GM19467 (cell line): ENCODE measurements around the gene DDX25.
A peak's percentile ranks its signal among the peaks of the same experiment; 100 is the strongest.
"Not testable (repeated sequence)": the region's sequence is repeated elsewhere in the genome, so short reads cannot be mapped to it uniquely, and the experiment has no call there.

Experiments used
- ATAC-seq: cut with Tn5 transposase; IDR thresholded peaks from one replicate; pipeline ENCODE4 v1.9.1; 2021; ENCODE audit warnings: mild to moderate bottlenecking, moderate library complexity; ENCODE audit not compliant: unreplicated experiment

Gene DDX25

GRCh38 chr11:125903711-125904659, at the start of gene DDX25:
TSS of gene DDX25 (plus strand) at chr11:125904508. CDS start at chr11:125904518, 10 bp downstream.
- ATAC-seq, result no peak

DNA sequence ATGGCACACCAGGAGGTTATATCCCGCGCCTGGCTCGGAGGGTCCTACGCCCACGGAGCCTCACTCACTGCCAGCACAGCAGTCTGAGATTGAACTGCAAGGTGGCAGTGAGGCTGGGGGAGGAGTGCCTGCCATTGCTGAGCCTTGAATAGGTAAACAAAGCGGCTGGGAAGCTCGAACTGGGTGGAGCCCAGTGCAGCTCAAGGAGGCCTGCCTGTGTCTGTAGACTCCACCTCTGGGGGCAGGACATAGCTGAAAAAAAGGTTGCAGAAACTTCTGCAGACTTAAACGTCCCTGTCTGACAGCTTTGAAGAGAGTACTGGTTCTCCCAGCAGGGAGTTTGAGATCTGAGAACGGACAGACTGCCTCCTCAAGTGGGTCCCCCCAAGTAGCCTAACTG, 46.6 kb upstream of the DDX25 start:
- not testable (repeated sequence) for ATAC-seq

- not testable (repeated sequence) for ATAC-seq
Observed at GRCh38 chr11:125862786-125863185, 41.5 kb upstream of the DDX25 start.

DNA sequence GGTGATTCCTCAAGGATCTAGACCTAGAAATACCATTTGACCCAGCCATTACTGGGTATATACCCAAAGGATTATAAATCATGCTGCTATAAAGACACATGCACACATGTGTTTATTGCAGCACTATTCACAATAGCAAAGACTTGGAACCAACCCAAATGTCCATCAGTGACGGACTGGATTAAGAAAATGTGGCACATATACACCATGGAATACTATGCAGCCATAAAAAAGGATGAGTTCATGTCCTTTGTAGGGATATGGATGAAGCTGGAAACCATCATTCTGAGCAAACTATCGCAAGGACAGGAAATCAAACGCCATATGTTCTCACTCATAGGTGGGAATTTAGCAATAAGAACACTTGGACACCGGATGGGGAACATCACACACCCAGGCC, 39.0 kb upstream of the DDX25 start:
- not testable (repeated sequence) for ATAC-seq

DNA sequence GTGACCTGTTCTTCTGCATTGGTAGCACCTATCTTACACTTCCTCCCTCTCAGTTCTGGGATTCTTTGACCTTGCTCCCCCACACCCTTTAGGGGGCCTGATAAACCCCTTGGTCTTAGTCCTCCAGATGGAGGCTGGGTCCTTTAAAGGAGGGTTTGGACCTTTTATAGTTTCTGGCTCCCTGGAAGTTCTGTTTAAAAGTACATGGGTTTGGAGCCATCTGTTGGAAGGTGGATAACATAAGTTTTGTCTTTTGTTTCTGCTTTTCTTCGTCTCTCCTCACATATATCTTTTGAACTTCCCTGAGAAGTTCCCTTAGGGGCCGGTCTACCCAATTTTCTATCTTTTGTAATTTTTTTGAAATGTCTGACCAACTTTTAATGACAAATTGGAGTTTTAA, 34.8 kb upstream of the DDX25 start:
- no peak for ATAC-seq

DNA sequence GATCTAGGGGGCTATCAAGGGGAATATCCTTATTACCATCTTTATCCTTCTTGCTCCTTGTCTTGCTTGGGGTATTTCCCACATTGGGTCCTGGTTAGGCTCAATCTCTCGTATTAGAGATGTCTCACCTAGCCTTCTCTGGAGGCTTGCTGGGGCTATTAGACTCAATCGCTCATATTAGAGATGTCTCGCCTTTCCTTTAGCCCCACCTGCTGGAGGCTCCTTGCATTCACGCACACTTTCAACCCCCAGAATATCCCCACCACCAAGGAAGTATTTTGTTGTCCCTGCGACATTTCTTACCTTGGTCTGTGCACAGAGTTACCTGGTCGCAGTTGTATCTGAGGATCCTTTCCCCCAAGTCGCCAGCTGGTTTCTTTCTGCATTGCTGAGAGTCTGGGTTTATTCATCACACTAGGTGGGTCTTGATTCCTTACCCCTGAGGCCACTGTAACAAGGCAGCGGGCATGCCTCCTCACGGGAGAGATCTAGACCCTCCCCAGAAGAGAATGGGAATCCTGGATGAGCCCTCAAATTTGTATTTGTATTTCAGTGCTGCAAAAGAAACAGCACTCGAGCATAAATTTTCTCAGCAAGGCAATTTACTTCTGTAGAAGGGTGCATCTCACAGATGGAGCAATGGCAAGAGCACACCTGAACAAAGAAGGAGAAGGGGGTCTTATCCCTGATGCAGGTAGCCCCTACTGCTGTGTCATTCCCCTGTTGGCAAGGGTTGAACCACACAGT, 32.7 kb upstream of the DDX25 start:
- no peak for ATAC-seq

DNA sequence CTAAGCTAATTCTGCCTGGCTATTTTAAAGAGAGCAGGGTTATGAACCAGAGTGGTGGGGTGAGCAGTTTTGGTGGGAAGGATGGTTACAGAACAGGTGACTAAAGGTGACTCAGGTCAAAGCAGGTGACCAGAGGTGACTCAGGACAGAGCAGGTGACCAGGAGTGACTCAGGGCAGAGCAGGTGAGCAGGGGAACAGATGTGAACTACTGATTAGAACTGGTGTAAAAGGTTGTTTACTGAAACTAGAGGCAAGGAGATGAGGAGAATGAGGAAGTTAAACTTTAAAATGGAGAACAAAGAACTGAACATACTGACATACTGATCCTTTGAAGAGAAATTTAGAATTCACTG, 32.2 kb upstream of the DDX25 start:
- no peak for ATAC-seq

DNA sequence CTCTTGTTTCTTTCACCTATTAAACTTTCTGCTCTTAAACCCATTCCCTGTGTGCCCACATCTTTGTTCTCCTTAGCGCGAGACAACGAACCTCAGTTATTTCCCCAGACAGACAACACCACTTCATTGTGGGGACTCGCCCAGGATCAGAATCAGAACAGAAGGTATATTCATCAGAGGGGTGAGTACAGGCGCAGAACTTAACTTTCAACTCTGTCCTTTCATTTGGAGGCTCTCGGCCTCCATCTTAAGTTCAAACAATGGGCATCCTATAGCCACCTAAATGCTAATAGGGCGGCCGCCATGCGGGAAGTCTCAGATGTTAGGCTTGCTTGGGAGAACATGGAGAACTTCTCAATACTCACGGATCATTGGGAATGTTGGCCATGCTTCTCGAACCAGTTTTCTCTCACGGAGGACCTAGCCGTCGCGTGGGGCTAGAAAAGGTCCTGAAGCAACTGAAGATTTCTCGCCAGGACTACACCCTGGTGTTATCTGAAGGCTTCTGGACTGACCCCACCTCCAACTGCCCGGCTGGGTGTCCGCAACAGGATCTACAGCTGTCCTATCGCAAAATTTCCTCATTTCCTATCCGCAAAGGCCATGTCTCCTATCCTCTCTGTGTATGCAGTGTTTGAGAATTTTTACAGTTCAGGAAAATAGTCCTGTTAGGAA, 30.3 kb upstream of the DDX25 start:
- no peak for ATAC-seq

DNA sequence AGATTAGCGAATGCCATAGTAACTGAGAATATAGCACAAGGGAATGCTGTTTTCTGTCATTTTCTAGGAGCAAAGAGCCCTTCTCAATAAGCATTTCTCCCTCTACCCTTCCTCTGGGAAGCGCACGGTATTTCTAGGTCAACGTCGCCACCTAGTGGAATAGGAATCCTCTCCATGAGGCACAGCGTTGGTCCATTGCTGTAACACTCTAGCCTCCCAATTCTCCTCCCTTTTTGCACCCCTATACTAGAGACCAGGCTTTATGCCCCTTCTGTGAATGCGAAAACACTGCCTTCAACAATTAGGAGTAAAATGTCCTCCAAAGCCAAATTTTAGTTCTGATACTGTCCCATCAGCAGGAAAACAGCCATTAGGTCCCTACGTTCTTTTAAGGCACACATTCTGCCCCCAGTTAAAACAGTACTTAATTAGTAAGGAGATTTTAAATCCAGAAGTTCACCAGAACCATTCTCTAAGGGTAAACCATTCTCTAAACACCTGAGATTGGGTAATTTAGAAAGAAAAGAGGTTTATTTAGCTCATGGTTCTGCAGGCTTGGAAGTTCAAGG, 29.7 kb upstream of the DDX25 start:
- ATAC-seq, result peak; percentile 66

DNA sequence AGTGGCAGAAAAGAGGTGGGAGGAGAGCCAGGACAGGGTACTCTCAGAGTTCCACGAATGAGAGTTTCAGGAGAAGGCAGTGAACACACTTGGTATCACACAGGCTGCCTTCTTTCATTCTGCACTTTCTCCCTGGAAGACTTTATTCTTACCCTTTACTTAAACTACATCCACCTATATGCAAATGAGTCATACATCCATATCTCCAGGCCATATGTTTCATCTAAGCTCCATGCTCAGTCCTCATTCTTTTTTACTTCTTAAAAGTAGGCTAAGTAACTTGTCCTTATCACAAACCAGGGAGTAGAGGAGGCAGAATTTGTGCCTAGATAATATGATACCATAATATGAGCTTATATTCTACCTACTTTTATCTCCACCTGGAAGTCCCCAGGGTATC, 23.0 kb upstream of the DDX25 start:
- no peak for ATAC-seq

- ATAC-seq, result no peak
Observed at GRCh38 chr11:125883375-125883774, 20.9 kb upstream of the DDX25 start.

DNA sequence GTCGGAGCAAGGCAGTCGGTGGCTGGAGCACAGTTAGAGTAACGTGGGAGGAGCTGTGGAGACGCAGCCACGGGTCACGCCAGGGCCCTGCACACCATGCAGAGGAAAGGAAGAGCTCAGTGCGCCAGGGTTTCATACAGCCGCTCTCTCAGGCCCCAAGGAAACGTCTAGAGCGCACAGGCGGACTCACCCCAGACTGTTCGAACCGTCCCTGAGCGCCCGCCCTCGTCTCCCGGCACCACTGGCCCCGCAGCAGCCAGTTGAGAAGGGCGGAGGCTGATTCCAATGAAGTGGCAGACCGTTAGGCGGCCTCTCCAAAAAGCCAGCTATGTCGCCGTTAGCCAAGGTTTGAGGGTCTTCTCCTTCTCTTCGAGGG, 17.3 kb upstream of the DDX25 start:
- peak; percentile 9 for ATAC-seq

- peak; percentile 83 for ATAC-seq
Observed at GRCh38 chr11:125887373-125888324, 16.7 kb upstream of the DDX25 start, which contains the start of gene HYLS1. TSS of gene HYLS1 (plus strand) at chr11:125887668. CDS start at chr11:125899369, 11,701 bp downstream.

- no peak for ATAC-seq
Observed at GRCh38 chr11:125890447-125891100, 13.7 kb upstream of the DDX25 start.

GRCh38 chr11:125892071-125892470, 12.2 kb upstream of the DDX25 start:
- ATAC-seq, result no peak

GRCh38 chr11:125892994-125893393, 11.3 kb upstream of the DDX25 start:
- no peak for ATAC-seq

DNA sequence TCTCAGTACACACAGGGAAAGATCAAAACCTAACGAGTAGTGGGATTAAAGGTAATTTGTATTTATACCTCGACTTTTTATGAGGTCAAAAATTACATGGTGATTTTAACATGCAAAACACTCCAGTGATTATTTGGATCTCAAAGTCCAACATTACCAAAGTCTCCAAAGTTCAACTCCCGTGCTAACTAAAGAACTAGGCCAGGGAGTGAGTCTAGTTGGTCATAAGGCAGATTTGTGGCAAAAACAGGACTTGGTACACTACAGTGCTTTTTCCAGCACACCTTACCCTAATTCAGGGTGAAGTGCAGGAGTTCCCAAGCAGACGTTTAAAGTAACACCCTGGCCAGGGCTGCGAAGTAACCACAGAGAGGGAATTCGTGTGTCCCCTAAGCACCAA, 2.4 kb upstream of the DDX25 start:
- ATAC-seq, result no peak

GRCh38 chr11:125902277-125902926, 1.9 kb upstream of the DDX25 start:
- peak; percentile 13 for ATAC-seq
